Measurements from ENCODE around the gene DBX1. TPM values are rescaled to one million over a fixed set of nuclear protein-coding genes. Genes with fewer than 3 reads are reported as not detected.

DBX1 gene
- total RNA-seq, 1 donor from 2014 or later, result not detected

- no peaks in the 10 kb centered on the region for H3K4me1 Mint-ChIP-seq (ENCODE audit: unreplicated experiment)
- H3K9me3 Mint-ChIP-seq (ENCODE audit: unreplicated experiment), result peaks cover 9% of the 10 kb centered on the region
- H3K36me3 Mint-ChIP-seq (ENCODE audit: unreplicated experiment), result no peaks in the 10 kb centered on the region
- no peak for DNase-seq (ENCODE audit: extremely low spot score, unreplicated experiment)
- no peak overlapping the region for H3K27ac Mint-ChIP-seq (ENCODE audit: unreplicated experiment)
- H3K27me3 Mint-ChIP-seq (ENCODE audit: unreplicated experiment), result peaks cover 80% of the 10 kb centered on the region
- no peak overlapping the region for H3K4me3 Mint-ChIP-seq (ENCODE audit: unreplicated experiment)
- TF ChIP-seq CTCF (IDR thresholded peaks at IDR 0.05), result no peak
Observed at GRCh38 chr11:20172721-20173447, 12.6 kb upstream of the DBX1 start.

- H3K36me3 Mint-ChIP-seq (ENCODE audit: unreplicated experiment), result no peaks in the 10 kb centered on the region
- peaks cover 30% of the 10 kb centered on the region for H3K4me1 Mint-ChIP-seq (ENCODE audit: unreplicated experiment)
- H3K4me3 Mint-ChIP-seq (ENCODE audit: unreplicated experiment), result peak overlapping the region; percentile 71
- no peak for TF ChIP-seq CTCF (IDR thresholded peaks at IDR 0.05)
- no peak overlapping the region for H3K27ac Mint-ChIP-seq (ENCODE audit: unreplicated experiment)
- no peaks in the 10 kb centered on the region for H3K9me3 Mint-ChIP-seq (ENCODE audit: unreplicated experiment)
- H3K27me3 Mint-ChIP-seq (ENCODE audit: unreplicated experiment), result peaks cover 91% of the 10 kb centered on the region
- DNase-seq (ENCODE audit: extremely low spot score, unreplicated experiment), result no peak
Observed at GRCh38 chr11:20163783-20164481, 3.7 kb upstream of the DBX1 start.

- Mint-ChIP-seq H3K36me3 (ENCODE audit: unreplicated experiment) (no peaks in the 10 kb centered on the region), H3K9me3 (ENCODE audit: unreplicated experiment) (no peaks in the 10 kb centered on the region), H3K27me3 (ENCODE audit: unreplicated experiment) (peaks cover 93% of the 10 kb centered on the region), H3K27ac (ENCODE audit: unreplicated experiment) (no peak overlapping the region), H3K4me3 (ENCODE audit: unreplicated experiment) (peak overlapping the region; percentile 71), H3K4me1 (ENCODE audit: unreplicated experiment) (peaks cover 33% of the 10 kb centered on the region)
- TF ChIP-seq CTCF (IDR thresholded peaks at IDR 0.05), result no peak
- no peak for DNase-seq (ENCODE audit: extremely low spot score, unreplicated experiment)
Observed at GRCh38 chr11:20162824-20163782, 2.8 kb upstream of the DBX1 start.

- no peaks in the 10 kb centered on the region for H3K36me3 Mint-ChIP-seq (ENCODE audit: unreplicated experiment)
- DNase-seq (ENCODE audit: extremely low spot score, unreplicated experiment), result no peak
- H3K9me3 Mint-ChIP-seq (ENCODE audit: unreplicated experiment), result no peaks in the 10 kb centered on the region
- peaks cover 38% of the 10 kb centered on the region for H3K4me1 Mint-ChIP-seq (ENCODE audit: unreplicated experiment)
- H3K4me3 Mint-ChIP-seq (ENCODE audit: unreplicated experiment), result no peak overlapping the region
- TF ChIP-seq CTCF (IDR thresholded peaks at IDR 0.05), result no peak
- H3K27ac Mint-ChIP-seq (ENCODE audit: unreplicated experiment), result no peak overlapping the region
- peaks cover 92% of the 10 kb centered on the region for H3K27me3 Mint-ChIP-seq (ENCODE audit: unreplicated experiment)
Observed at GRCh38 chr11:20161923-20162744, 1.9 kb upstream of the DBX1 start.
